ENCODE measurements around the gene LDB2.

Gene LDB2

DNA sequence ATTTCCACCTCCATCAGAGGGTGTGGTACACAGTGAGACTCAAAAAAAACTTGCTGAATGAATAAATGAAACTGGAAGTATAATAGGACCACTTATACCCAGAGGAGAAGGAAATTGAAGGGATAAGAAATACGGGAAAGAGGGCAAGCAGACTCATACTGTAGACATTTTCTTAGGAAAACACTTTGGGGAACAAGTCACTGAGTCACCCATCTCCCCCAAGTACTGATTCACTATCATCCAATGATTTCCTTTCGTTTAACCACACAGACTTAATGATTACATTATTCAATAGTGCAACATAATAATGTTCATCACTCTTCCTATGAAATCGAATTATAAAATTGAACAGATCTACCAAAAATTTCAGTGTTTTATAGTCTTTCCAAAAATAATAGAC lies 97.1 kb downstream of the LDB2 start:
- H3K4me3 ChIP-seq (ENCODE audit: low read depth, low read length), result no peak overlapping the region
- in situ Hi-C loops (cut with HindIII; ENCODE audit: low sequenced_read_pairs), result no loop called here
- no peak for TF ChIP-seq CTCF (IDR thresholded peaks at IDR 0.05; ENCODE audit: low read depth, low read length)
- no peak for DNase-seq (ENCODE audit: low read depth, low spot score)

GRCh38 chr4:16794816-16795445 lies 103.5 kb downstream of the LDB2 start:
- H3K4me3 ChIP-seq (ENCODE audit: low read depth, low read length), result no peak overlapping the region
- TF ChIP-seq CTCF (IDR thresholded peaks at IDR 0.05; ENCODE audit: low read depth, low read length), result peak; percentile 90
- in situ Hi-C loops (cut with HindIII; ENCODE audit: low sequenced_read_pairs), result no loop called here
- DNase-seq (ENCODE audit: low read depth, low spot score), result peak; percentile 63

- in situ Hi-C loops (cut with HindIII; ENCODE audit: low sequenced_read_pairs), result no loop called here
- no peak for TF ChIP-seq CTCF (IDR thresholded peaks at IDR 0.05; ENCODE audit: low read depth, low read length)
- H3K4me3 ChIP-seq (ENCODE audit: low read depth, low read length), result no peak overlapping the region
- no peak for DNase-seq (ENCODE audit: low read depth, low spot score)
Observed at GRCh38 chr4:16791460-16791859, 107.0 kb downstream of the LDB2 start.

- no peak for DNase-seq (ENCODE audit: low read depth, low spot score)
- no peak for TF ChIP-seq CTCF (IDR thresholded peaks at IDR 0.05; ENCODE audit: low read depth, low read length)
- in situ Hi-C loops (cut with HindIII; ENCODE audit: low sequenced_read_pairs), result no loop called here
- H3K4me3 ChIP-seq (ENCODE audit: low read depth, low read length), result no peak overlapping the region
Observed at GRCh38 chr4:16790508-16790907, 107.9 kb downstream of the LDB2 start.

DNA sequence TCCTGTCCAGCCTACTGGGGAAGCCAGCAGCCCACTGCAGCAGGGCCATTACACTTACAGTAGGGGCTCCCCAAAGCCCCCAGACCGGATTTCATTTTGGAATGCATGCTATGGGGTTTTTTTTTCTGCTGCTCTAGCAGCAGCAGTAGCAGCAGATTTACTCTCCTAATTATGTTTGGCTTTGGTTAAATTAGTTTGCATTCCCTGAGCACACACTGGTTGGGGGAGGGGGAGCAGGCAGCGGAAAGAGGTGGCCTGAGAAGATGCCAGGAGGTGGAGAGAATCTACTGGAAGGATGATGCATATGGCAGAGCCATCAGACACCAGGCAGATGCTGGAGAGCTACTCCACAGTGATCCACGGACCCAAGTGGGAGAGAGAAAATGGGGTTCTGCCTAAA lies 109.6 kb downstream of the LDB2 start:
- no peak overlapping the region for H3K4me3 ChIP-seq (ENCODE audit: low read depth, low read length)
- TF ChIP-seq CTCF (IDR thresholded peaks at IDR 0.05; ENCODE audit: low read depth, low read length), result no peak
- no peak for DNase-seq (ENCODE audit: low read depth, low spot score)
- in situ Hi-C loops (cut with HindIII; ENCODE audit: low sequenced_read_pairs), result no loop called here

DNA sequence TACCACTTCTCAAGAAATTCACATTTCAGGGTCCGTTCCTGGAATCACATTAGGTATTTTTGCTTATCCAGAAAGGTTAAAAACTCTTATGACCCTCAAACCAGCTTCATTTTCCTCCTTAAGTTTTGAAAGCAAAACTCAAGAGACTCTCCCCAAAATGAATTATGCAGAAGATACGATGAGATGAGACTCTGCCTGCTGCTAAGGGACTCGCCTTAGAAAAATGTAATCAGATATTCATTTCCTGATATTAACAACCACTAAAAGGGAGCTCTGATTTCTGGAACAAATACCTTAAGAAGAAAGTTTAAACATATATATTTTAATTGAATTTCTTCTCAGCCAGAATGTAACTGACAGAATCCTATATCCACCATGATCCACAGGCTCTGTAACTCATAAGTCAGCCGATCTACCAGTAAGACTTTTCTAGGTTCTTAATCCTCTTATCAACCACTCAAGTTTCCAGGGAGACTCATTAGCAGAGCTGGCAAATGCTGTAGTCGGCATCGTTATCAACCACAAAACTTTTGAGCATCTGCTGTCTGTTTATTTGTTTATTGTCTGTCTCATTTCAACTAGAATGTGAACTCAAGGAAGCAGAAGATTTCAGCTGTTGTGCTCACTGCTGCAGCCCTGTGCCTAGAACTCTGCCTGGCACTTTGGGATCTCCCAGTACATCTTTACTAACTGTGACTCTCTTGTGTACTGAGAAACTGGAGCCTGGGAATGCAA lies 112.5 kb downstream of the LDB2 start:
- TF ChIP-seq CTCF (IDR thresholded peaks at IDR 0.05; ENCODE audit: low read depth, low read length), result no peak
- H3K4me3 ChIP-seq (ENCODE audit: low read depth, low read length), result no peak overlapping the region
- in situ Hi-C loops (cut with HindIII; ENCODE audit: low sequenced_read_pairs), result no loop called here
- no peak for DNase-seq (ENCODE audit: low read depth, low spot score)
